ENCODE results near the gene ISLR. TPM values are rescaled to one million over a fixed set of nuclear protein-coding genes. Genes with fewer than 3 reads are reported as not detected.

The ISLR gene, protein sequence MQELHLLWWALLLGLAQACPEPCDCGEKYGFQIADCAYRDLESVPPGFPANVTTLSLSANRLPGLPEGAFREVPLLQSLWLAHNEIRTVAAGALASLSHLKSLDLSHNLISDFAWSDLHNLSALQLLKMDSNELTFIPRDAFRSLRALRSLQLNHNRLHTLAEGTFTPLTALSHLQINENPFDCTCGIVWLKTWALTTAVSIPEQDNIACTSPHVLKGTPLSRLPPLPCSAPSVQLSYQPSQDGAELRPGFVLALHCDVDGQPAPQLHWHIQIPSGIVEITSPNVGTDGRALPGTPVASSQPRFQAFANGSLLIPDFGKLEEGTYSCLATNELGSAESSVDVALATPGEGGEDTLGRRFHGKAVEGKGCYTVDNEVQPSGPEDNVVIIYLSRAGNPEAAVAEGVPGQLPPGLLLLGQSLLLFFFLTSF
- not detected in 2 replicates for total RNA-seq

GRCh38 chr15:74173380-74174218 lies at the start of gene ISLR:
Gene ISLR (plus strand): TSS chr15:74173710. CDS start chr15:74174859, 1,149 bp downstream.
- no peak for DNase-seq (ENCODE audit: low read depth)
- TF ChIP-seq, protein P1, sequence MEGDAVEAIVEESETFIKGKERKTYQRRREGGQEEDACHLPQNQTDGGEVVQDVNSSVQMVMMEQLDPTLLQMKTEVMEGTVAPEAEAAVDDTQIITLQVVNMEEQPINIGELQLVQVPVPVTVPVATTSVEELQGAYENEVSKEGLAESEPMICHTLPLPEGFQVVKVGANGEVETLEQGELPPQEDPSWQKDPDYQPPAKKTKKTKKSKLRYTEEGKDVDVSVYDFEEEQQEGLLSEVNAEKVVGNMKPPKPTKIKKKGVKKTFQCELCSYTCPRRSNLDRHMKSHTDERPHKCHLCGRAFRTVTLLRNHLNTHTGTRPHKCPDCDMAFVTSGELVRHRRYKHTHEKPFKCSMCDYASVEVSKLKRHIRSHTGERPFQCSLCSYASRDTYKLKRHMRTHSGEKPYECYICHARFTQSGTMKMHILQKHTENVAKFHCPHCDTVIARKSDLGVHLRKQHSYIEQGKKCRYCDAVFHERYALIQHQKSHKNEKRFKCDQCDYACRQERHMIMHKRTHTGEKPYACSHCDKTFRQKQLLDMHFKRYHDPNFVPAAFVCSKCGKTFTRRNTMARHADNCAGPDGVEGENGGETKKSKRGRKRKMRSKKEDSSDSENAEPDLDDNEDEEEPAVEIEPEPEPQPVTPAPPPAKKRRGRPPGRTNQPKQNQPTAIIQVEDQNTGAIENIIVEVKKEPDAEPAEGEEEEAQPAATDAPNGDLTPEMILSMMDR (conservative IDR thresholded peaks at IDR 0.05; ENCODE audit: low read depth, low read length), result no peak
- H3K4me3 ChIP-seq (ENCODE audit: low read depth, low read length), result no peak within 1 kb of the TSS

DNA sequence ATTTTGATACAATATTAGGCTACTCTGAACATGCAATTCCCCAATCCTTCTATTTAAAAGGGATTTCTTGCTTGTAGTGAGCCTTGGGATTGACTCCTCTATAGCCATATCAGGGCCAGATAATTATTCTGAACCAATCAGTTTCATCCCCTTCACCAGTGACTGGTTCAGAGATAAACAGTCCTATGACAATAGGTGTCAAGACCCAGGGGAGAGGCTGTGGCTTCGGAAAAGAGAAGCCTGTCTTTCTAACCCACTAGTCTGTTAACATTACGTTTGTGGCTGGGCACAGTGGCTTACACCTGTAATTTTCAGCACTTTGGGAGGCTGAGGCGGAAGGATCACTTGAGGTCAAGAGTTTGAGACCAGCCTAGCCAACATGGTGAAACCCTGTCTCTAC lies 49.3 kb upstream of the ISLR start:
- TF ChIP-seq, protein P1 (conservative IDR thresholded peaks at IDR 0.05; ENCODE audit: low read depth, low read length), result no peak
- H3K4me3 ChIP-seq (ENCODE audit: low read depth, low read length), result no peak overlapping the region
- DNase-seq (ENCODE audit: low read depth), result no peak

GRCh38 chr15:74124759-74125158 lies 48.8 kb upstream of the ISLR start:
- TF ChIP-seq, protein P1 (conservative IDR thresholded peaks at IDR 0.05; ENCODE audit: low read depth, low read length), result no peak
- no peak for DNase-seq (ENCODE audit: low read depth)
- no peak overlapping the region for H3K4me3 ChIP-seq (ENCODE audit: low read depth, low read length)

DNA sequence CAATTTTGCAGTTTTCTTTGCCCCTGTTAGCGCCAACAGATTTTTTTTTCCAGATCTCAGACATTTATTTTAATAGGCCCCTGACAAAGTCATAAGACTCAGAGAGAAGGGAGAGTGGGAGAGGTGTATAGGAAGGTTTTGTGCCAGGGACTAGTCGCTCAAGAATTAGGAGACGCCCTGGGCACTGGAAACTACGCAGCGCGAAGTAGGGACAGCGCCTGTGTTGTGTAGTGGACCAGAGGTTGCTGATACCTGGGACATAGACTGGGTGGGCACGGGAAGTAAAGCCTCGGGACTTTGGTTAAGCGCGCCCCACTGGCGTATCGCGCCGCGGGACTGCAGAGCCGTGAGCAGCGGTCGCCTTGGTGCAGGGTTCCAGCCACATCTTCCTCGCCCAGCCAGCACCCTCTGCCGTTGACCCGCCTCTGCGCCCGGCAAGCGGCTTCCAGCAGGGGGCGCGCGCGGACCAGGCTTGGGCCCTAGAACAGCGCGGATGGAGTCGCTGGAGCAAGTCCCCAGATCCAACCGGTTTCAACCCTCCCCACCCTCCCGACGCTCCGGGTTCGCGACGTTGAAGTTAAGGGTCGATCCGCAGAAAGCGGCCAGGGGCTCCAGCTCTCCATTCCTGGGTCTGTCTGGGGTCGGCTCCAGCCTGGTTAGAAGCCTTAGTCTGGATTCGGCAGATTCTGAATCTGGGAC lies 46.1 kb upstream of the ISLR start:
- DNase-seq (ENCODE audit: low read depth), result no peak
- peak overlapping the region; percentile 27 for H3K4me3 ChIP-seq (ENCODE audit: low read depth, low read length)
- TF ChIP-seq, protein P1 (conservative IDR thresholded peaks at IDR 0.05; ENCODE audit: low read depth, low read length), result peak; percentile 87

DNA sequence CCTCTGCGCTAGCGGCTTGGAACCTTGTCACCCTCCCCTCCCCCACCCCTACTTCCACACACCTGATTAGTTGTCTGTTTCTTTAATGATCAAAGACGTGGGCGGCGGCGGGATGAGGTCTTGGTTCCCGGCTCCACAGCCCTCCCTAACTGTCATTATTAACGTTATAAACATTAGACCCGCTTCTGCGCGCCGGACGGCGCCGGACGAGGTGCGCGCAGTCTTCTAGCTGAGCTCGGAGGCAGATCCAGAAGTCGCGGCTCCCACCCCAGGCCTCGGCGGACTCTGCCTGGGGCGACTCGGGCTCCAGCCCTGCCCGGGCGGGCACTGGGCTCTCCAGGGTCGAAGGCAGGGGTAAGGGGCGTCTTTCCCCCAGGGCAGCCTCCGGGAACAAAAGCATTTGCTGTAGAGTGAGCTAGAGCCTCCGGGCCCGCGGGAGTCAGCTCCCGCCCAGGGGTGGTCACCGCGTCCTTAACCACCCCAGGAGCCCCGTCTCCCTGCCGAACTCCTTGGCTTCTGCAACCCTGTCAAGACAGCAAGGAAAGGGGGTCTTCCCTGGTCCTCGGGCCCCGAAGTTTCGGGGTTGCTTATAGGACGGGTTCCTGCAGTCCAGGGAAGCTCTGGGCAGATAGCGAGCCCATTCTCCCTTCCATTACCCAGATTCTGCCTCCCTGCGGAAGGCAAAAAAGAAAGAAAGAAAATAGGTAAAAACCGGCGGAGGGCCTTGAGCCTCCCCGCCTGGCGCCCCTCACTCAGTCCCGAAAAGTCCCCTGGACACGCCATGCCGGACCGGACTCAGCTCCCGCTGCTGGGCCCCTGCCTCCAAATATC lies 45.3 kb upstream of the ISLR start:
- peak overlapping the region; percentile 27 for H3K4me3 ChIP-seq (ENCODE audit: low read depth, low read length)
- DNase-seq (ENCODE audit: low read depth), result no peak
- TF ChIP-seq, protein P1 (conservative IDR thresholded peaks at IDR 0.05; ENCODE audit: low read depth, low read length), result no peak

Data from epithelial cell of proximal tubule (primary cell).